Stimulated activated CD4-positive, alpha-beta T cell treated with anti-CD3 and anti-CD28 coated beads, Interleukin-2, amount 100 ng/mL, for 4 hours (primary cell): ENCODE data around the gene PPA2.
"Not testable (repeated sequence)": the region's sequence is repeated elsewhere in the genome, so short reads cannot be mapped to it uniquely, and the experiment has no call there.

Experiments
- DNase-seq: peaks from one replicate; pipeline ENCODE4 v3.0.0-alpha.2; 2020; ENCODE audit warnings: low read depth

The PPA2 gene

DNA sequence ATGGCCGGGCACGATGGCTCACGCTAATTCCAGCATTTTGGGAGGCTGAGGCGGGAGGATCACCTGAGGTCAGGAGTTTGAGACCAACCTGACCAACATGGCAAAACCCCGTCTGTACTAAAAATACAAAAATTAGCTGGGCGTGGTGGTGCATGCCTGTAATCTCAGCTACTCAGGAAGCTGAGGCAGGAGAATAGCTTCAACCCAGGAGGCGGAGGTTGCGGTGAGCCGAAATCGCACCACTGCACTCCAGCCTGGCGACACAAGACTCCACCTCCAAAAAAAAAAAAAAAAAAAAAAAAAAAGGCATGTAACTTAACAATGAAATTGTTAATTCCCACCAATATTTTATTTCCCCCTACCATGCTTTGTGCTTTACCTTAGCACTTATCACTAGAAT, 15.3 kb downstream of the PPA2 start:
- not testable (repeated sequence) for DNase-seq

GRCh38 chr4:105458001-105458400, 15.9 kb downstream of the PPA2 start:
- DNase-seq, result no peak

DNA sequence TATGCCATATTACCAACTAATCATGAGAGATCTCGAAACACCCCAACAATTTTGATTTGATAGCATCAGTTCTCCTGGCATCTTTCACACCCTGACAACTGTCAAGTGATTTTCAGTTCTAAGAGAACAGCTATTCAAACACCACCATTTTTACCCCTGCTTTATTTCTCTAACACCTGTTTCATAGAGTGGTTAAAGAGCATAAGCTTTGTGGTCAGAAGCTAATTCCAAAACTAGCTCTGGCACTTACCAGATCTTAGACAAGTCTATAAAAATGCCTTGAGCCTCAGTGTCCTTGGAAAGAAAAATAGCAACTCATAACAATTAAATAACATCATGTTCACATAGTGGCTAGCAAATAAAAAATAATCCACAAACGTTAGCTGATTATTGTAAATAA, 17.9 kb downstream of the PPA2 start:
- no peak for DNase-seq

DNA sequence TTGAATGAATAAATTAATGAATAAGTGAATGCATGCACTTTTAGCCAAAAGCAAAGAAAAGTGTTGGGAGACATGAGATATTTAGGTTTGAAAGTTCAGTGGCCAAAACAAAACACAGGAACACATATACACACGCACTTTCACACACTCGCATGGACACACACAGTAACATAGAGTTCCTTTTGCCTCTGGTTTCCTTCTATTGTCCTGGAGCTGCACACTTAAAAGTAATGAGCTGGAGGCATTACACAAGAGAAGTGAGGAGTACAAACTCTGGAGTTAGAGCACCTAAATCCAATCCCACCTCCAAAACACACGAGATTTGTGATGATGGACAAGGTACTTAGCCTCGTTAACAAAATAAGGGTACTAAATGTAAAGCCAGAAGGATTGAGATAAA, 18.7 kb downstream of the PPA2 start:
- DNase-seq, result no peak

GRCh38 chr4:105453550-105454205, 20.2 kb downstream of the PPA2 start:
- no peak for DNase-seq

DNA sequence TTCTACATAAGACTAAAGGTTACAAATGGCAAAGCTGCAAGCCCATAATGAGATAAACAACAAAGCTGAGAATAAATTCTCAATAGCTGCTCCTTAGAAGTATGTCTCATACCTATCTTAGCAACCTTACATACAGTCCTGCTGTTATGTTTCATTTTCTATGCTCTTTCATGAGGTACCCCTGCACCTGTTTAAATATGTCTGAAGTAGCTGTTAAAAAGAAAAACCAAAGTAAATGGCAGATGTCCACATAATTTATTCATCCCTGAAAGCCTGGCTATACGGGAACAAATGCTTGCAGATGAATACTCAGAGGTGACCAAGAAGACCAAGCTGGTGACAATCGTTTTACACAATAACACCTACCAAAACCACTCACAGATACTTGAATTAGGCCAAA, 22.5 kb downstream of the PPA2 start:
- no peak for DNase-seq

- DNase-seq, result no peak
Observed at GRCh38 chr4:105440890-105441289, 33.0 kb downstream of the PPA2 start.

GRCh38 chr4:105437637-105438036, 36.2 kb downstream of the PPA2 start:
- no peak for DNase-seq

GRCh38 chr4:105436414-105436813, 37.4 kb downstream of the PPA2 start:
- no peak for DNase-seq

DNA sequence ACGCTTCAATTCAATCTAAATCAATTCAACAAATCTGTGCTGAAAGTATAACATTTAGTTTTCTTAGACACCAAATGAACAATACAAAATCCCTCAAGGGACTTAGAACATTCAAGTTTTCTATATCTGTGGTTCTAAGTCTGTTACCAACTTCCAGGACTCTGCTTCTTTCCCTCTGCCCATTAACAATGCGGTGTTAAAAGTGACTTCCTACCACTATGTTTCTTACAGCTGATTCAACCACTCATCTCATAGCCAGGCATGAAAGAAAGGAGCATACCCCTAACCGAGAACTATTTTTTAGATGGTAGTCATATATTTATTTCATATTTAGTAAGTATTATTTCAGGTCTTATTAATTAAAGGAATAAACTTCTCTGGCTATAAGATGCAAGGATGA, 38.9 kb downstream of the PPA2 start:
- DNase-seq, result no peak

GRCh38 chr4:105433421-105433820, 40.4 kb downstream of the PPA2 start:
- DNase-seq, result no peak

DNA sequence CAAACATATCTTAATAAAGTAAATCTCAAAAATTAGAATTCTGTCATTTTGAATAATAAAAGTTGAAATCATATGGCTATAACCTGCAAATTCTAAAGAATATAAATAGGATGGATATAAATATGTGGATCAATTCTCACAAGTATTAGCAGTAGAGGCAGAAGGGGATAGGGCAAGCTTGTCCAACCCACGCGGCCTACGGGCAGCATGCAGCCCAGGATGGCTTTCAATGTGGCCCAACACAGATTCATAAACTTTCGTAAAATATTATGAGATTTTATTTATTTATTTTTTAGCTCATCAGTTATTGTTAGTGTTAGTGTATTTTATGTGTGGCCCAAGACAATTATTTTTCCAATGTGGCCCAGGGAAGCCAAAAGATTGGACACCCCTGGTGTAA, 41.4 kb downstream of the PPA2 start:
- DNase-seq, result no peak

GRCh38 chr4:105430811-105431210, 43.1 kb downstream of the PPA2 start:
- no peak for DNase-seq

DNA sequence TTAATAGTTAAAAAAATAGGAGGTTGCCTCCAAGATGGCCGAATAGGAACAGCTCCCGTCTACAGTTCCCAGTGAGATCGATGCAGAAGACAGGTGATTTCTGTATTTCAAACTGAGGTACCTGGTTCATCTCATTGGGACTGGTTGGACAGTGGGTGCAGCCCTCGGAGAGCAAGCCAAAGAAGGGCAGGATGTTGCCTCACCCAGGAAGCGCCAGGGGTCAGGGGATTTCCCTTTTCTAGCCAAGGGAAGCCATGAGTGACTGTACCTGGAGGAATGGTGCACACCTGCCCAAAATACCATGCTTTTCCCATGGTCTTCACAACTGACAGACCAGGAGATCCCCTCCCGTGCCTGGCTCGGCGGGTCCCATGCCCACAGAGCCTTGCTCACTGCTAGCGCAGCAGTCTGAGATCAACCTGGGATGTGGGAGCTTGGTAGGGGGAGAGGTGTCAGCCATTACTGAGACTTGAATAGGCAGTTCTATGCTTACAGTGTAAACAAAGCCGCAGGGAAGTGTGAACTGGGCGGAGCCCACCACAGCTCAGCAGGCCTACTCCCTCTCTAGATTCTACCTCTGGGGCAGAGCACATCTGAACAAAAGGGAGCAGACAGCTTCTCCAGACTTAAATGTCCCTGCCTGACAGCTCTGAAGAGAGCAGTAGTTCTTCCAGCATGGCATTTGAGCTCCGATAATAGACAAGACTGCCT, 47.5 kb downstream of the PPA2 start:
- no peak for DNase-seq

DNA sequence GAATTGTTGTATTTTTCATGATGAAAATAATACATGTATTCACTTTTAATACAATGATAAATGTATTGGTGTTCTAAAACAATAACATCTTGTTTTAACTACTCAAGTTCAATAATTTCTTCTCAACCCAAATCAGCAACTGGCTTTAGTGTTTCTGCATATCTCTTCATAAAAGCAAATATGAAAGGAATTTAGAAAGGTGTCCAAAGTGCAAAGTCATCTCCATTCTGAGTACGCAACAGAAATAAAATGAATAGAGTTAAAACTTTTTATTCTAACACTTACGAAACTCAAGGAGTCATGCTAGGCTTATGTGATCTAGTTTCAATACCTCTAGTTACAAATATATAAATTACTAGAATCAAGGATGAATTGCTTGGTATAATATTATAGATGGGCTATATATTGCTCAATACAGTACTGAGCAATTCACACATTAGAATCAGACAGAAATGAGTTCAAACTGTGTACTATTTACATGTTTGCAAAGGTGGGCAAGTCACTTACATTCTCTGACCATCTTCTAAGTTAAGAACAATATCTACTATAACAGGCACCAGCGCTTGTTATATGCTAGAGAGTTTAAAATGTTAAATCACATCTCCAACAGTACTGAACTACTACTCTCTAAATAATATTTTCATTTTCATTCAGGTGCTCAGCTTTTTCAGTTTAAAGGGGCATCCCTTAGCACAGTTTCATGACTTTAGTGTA, 51.5 kb downstream of the PPA2 start:
- no peak for DNase-seq

DNA sequence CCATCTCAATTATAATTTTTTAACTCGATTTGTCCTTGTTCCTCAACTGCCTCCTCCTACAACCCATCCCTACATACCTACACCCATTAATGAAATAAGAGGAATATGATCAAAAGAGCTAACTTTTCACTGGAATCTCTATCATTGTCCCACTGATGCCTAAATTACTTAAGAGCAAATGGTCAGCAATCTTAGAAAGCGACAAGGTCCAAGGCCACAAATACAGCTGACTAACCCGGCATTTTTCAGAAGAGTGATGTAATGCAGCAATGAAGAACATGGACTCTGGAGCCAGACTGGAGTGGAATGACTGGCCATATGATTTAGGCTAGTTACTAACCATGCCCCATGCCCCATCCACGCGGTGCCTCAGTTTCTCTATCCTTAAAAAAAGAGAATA, 56.2 kb downstream of the PPA2 start:
- DNase-seq, result no peak

DNA sequence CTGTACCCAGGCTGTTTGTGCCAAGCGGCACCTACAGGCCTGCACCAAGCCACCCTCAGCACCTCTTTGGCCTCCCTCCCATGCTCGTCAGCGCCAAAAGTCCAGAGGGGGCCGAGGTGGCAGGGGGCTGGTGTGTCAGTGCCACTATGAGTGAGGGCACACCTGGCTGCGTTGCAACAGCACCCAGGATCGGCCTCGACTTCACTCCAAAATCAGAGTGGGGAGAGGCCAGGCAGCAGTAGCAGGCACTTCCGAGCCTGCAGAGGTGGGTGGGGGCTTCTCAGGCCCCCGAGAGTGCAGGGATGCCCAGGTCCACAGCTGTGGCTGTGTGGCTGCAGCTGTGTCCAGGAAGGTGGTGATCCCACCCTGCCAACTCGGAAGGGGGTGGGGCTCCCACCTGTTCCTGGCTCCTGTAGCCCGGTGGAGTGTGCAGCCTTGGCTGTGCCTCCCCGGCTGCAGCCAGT, 58.5 kb downstream of the PPA2 start:
- no peak for DNase-seq

DNA sequence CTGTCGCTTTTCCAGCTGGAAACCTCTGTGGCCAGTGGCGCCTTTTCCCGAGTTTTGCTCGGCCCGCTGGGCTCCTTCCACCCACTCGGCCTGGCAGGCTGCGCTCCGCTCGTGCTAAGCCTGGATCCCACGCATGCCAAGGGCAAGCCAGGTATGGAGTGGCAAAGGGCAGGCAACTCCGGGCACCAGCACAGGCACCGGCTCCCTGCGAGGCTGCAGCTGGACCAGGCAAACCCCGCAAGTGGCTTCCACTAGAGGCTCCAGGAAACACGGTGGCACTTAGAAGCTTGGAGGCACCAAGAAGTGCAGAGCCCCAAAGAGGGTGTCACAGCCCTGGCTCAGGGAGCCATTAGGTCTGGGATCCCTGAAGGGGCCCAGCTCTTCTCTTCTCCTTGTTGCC, 59.5 kb downstream of the PPA2 start:
- no peak for DNase-seq

- DNase-seq, result not testable (repeated sequence)
Observed at GRCh38 chr4:105409135-105409534, 64.7 kb downstream of the PPA2 start.

GRCh38 chr4:105400901-105401677, 72.8 kb downstream of the PPA2 start:
- DNase-seq, result no peak

GRCh38 chr4:105399532-105400161, 74.2 kb downstream of the PPA2 start:
- no peak for DNase-seq

DNA sequence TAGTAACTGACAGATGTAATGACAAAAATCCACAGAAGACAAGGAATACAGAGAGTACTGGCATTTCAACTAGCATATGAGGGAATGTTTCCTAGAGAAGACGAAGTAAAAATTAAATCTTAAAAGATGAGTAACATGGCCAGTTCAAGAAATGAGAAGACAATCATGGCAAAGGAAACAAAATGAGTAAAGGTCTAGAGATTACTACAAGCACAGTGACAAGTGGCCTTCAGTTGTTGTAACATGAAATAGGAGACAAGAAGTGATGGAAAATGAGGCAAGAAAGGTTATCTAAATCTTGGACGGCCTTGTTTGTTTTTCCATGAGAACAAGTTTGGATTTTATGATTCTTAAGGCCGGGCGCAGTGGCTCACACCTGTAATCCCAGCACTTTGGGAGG, 81.0 kb downstream of the PPA2 start:
- DNase-seq, result no peak
